ENCODE results near the gene ENO3.
"Not testable (repeated sequence)": the region's sequence is repeated elsewhere in the genome, so short reads cannot be mapped to it uniquely, and the experiment has no call there.

Gene ENO3

GRCh38 chr17:4950746-4951204 lies at the start of gene ENO3:
ENO3 (plus strand) TSS chr17:4951119; CDS start chr17:4951830, 711 bp downstream.
- ATAC-seq = no peak

GRCh38 chr17:4901648-4902344 lies 49.1 kb upstream of the ENO3 start:
- ATAC-seq = no peak

DNA sequence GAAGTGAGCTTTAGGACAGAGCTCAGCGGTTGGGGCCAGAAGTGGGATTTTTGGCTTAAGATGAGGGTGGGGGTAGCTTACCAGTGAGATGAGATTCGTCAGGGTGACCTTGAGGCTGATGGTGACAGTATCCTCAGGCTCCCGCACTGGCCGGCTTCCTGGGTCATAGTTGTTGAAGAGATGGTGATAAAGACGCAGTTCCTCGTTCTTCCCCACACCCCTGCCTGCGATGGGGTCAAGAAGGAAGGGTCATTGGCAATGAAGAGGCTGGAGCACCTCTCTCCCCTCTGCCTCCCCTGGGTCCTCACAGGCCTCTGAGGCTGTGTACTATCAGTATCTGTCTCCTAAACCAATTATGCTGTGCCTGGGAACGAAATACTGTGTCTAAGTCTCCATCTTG lies 48.4 kb upstream of the ENO3 start:
- no peak for ATAC-seq

DNA sequence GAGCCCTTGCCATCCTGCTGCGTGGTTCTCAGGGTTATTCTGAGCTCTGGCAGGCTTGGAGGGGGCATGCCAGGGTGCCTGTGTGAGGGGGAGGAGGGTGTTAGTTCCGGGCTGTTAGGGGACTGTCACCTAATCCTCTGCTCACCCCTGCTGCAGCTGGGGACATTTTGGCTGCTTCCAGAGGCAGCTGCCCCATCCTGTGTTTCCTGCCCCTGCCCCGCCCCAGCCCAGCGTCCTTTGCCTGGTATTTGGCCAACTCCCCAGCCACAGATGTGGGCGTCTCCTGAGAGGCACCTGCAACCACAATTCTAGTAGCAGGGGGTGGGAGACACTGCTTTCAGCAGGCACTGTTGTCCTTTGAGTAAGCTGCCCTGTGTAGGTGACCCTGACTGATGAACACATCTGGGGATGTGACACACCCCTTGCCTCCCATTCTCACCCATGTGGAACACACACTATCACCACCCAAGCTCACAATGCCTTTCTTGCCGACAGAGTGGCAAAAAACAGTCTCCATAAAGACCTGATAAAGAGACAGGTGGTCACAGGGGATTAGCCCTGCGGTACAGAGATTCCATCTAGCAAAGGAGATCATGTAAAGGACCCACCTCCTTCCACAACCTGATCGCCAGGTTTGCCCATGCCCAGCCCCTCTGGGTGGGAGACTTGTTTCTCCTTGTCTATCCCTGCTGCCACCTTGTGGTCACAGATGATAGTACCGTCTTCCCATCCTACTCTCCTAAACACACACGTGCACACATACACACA lies 47.7 kb upstream of the ENO3 start, which contains the start of gene CHRNE:
TSS of gene CHRNE (minus strand) at position 48 of the 768 bp plus-strand sequence. CDS start at position 13, 35 bp downstream.
- ATAC-seq = peak; percentile 27 to 32

GRCh38 chr17:4906642-4907041 lies 44.3 kb upstream of the ENO3 start:
- not testable (repeated sequence) for ATAC-seq

DNA sequence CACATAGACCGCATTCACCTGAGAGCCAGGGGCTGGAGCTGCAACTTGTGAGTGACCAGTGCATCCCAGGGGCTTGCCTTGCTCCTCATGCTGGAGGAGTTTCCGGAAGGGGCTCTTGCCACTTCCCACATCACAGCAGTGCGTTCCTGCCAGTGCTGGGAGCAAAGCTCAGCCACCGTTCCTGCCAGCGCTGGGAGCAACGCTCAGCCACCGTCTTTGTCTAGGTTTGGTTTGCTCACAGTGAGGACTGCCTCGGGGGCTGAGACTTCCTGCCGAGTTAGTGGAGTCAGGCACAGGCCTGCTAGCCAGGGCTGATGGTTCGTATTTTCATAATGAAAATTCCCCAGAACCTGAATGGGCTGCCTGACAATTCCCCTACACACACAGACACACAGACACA lies 42.6 kb upstream of the ENO3 start:
- no peak for ATAC-seq

GRCh38 chr17:4908711-4909496 lies 42.0 kb upstream of the ENO3 start:
- peak; percentile 91 to 93 for ATAC-seq

GRCh38 chr17:4913994-4914393 lies 36.9 kb upstream of the ENO3 start:
- ATAC-seq = no peak

- not testable (repeated sequence) for ATAC-seq
Observed at GRCh38 chr17:4914551-4914950, 36.4 kb upstream of the ENO3 start.

- no peak for ATAC-seq
Observed at GRCh38 chr17:4919511-4920047, 31.3 kb upstream of the ENO3 start.

GRCh38 chr17:4920351-4921048 lies 30.4 kb upstream of the ENO3 start:
- no peak for ATAC-seq

DNA sequence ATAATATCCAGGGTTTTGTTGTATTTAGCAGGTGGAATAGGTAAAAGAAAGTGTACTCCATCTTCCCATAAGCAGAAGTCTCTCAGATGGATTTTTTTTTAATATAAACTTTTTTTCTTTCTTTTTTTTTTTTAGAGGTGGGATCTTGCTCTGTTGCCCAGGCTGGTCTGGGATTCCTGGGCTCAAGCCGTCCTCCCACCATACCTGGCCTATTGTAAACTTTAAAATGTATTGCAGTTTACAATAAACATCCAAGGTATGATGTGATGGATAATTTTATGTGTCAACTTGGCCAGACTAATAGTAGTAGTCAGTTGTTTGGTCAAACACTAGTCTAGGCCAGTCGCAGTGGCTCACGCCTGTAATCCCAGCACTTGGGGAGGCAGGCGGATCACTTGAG lies 29.6 kb upstream of the ENO3 start:
- no peak for ATAC-seq

DNA sequence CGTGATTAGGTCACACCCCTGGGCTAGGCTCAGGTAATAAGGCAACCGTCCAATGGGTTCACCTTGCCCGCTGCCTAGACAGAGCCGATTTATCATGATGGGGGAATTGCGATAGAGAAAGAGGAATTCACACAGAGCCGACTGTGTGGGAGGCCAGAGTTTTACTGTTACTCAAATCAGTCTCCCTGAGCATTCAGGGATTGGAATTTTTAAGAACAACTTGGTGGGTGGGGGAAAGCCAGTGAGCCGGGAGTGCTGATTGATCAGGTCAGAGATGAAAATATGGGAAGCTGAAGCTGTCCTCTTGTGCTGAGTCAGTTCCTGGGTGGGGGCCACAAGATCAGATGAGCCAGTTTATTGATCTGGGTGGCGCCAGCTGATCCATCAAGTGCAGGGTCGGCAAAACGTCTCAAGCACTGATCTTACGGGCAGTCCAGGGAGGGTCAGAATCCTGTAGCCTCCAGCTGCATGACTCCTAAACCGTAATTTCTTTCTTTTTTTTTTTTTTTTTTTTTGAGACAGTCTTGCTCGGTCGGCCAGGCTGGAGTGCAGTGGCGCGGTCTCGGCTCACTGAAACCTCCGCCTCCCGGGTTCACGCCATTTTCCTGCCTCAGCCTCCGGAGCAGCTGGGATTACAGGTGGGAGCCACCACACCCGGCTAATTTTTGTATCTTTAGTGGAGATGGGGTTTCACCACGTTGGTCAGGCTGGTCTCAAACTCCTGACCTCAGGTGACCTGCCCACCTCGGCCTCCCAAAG lies 24.2 kb upstream of the ENO3 start:
- not testable (repeated sequence) for ATAC-seq

- no peak for ATAC-seq
Observed at GRCh38 chr17:4928881-4929280, 22.0 kb upstream of the ENO3 start.

- no peak for ATAC-seq
Observed at GRCh38 chr17:4931963-4932362, 19.0 kb upstream of the ENO3 start, which contains the start of gene GP1BA. GP1BA (plus strand) TSS chr17:4932277; CDS start chr17:4932605, 328 bp downstream.

GRCh38 chr17:4932756-4933155 lies 18.2 kb upstream of the ENO3 start:
- no peak for ATAC-seq

GRCh38 chr17:4933646-4934045 lies 17.3 kb upstream of the ENO3 start:
- no peak for ATAC-seq

DNA sequence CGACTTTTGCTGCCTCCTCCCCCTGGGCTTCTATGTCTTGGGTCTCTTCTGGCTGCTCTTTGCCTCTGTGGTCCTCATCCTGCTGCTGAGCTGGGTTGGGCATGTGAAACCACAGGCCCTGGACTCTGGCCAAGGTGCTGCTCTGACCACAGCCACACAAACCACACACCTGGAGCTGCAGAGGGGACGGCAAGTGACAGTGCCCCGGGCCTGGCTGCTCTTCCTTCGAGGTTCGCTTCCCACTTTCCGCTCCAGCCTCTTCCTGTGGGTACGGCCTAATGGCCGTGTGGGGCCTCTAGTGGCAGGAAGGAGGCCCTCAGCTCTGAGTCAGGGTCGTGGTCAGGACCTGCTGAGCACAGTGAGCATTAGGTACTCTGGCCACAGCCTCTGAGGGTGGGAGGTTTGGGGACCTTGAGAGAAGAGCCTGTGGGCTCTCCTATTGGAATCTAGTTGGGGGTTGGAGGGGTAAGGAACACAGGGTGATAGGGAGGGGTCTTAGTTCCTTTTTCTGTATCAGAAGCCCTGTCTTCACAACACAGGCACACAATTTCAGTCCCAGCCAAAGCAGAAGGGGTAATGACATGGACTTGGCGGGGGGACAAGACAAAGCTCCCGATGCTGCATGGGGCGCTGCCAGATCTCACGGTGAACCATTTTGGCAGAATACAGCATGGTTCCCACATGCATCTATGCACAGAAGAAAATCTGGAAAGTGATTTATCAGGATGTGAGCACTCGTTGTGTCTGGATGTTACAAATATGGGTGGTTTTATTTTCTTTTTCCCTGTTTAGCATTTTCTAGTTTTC lies 16.5 kb upstream of the ENO3 start:
- no peak for ATAC-seq

- ATAC-seq = no peak
Observed at GRCh38 chr17:4935650-4936049, 15.3 kb upstream of the ENO3 start.

DNA sequence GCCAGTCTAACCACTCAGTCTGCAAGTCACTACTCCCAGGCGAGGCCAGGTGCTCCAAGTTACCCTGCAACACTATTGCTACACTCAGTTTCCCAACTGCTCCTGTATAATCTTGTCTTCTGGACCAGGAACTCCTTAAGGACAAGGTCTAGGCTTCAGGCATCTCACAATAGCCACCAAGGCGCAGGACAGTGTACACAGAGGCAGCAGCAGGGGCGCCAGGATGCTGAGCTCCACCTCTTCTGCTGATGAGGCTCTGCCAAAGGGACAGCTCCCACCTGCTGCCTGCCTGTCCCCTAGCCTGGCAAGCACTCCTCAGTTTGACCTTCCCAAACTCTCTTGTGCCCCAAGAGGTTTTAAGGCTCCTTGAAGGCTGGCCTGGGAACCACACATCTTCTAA lies 14.5 kb upstream of the ENO3 start:
- ATAC-seq = no peak
